GM20000 (cell line): ENCODE data around the gene SLC30A2.

Experiments
- DNase-seq: peaks from one replicate; pipeline ENCODE4 v3.0.0; 2012; ENCODE audit warnings: low spot score
- CTCF ChIP-seq: IDR thresholded peaks from 2 replicates; pipeline ENCODE4 v1.5.1; 2012; ENCODE audit warnings: mild to moderate bottlenecking, control low read depth; ENCODE audit errors: extremely low read depth, missing control alignments

The SLC30A2 gene

GRCh38 chr1:26031611-26032220 is 14.2 kb downstream of the SLC30A2 start:
- DNase-seq: no peak
- TF ChIP-seq CTCF: no peak

- TF ChIP-seq CTCF: no peak
- DNase-seq: no peak
Observed at GRCh38 chr1:26031196-26031595, 14.7 kb downstream of the SLC30A2 start.

GRCh38 chr1:26029864-26030481 is 15.9 kb downstream of the SLC30A2 start:
- no peak for TF ChIP-seq CTCF
- DNase-seq: no peak

- no peak for TF ChIP-seq CTCF
- no peak for DNase-seq
Observed at GRCh38 chr1:26029054-26029863, 16.7 kb downstream of the SLC30A2 start.

- no peak for DNase-seq
- no peak for TF ChIP-seq CTCF
Observed at GRCh38 chr1:26028490-26028980, 17.4 kb downstream of the SLC30A2 start.

- no peak for DNase-seq
Observed at GRCh38 chr1:26027716-26028489, 18.0 kb downstream of the SLC30A2 start.

More at GRCh38 chr1:26027716-26028489, 18.0 kb downstream of the SLC30A2 start:
- no peak for TF ChIP-seq CTCF
